GM12864 (cell line): ENCODE measurements around the gene DUSP6.

Experiments
- DNase-seq: peaks from one replicate; pipeline ENCODE4 v3.0.0-alpha.2; 2011; ENCODE audit warnings: low read depth
- H3K4me3 ChIP-seq: 2 replicates; pipeline ENCODE4 v1.5.1; 2011; ENCODE audit warnings: mild to moderate bottlenecking, low read depth, low read length, control low read depth
- CTCF ChIP-seq: IDR thresholded peaks from 2 replicates; pipeline ENCODE4 v1.5.1; 2011; ENCODE audit warnings: low read depth, mild to moderate bottlenecking, moderate library complexity, low read length, control low read depth, inconsistent platforms; ENCODE audit errors: missing control alignments

The DUSP6 gene

GRCh38 chr12:89373763-89374572, 21.7 kb upstream of the DUSP6 start:
- TF ChIP-seq CTCF: no peak
- DNase-seq: no peak
- H3K4me3 ChIP-seq: no peak overlapping the region

- no peak for TF ChIP-seq CTCF
- DNase-seq: no peak
Observed at GRCh38 chr12:89372584-89373370, 20.5 kb upstream of the DUSP6 start.

GRCh38 chr12:89370850-89371249, 18.5 kb upstream of the DUSP6 start:
- DNase-seq: no peak
- TF ChIP-seq CTCF: no peak
- no peak overlapping the region for H3K4me3 ChIP-seq

More at GRCh38 chr12:89372584-89373370, 20.5 kb upstream of the DUSP6 start:
- no peak overlapping the region for H3K4me3 ChIP-seq

- no peak for DNase-seq
Observed at GRCh38 chr12:89370421-89370831, 18.1 kb upstream of the DUSP6 start.

GRCh38 chr12:89369166-89369565, 16.9 kb upstream of the DUSP6 start:
- no peak for TF ChIP-seq CTCF
- DNase-seq: no peak
- H3K4me3 ChIP-seq: no peak overlapping the region

More at GRCh38 chr12:89370421-89370831, 18.1 kb upstream of the DUSP6 start:
- H3K4me3 ChIP-seq: no peak overlapping the region
- TF ChIP-seq CTCF: no peak

- no peak overlapping the region for H3K4me3 ChIP-seq
- no peak for TF ChIP-seq CTCF
- DNase-seq: no peak
Observed at GRCh38 chr12:89368391-89368790, 16.1 kb upstream of the DUSP6 start.
